ENCODE data around the gene UNC79. TPM values are rescaled to one million over a fixed set of nuclear protein-coding genes. Genes with fewer than 3 reads are reported as not detected.

Gene UNC79
- total RNA-seq, 1 donor from 2014 or later, result 0.25 TPM

DNA sequence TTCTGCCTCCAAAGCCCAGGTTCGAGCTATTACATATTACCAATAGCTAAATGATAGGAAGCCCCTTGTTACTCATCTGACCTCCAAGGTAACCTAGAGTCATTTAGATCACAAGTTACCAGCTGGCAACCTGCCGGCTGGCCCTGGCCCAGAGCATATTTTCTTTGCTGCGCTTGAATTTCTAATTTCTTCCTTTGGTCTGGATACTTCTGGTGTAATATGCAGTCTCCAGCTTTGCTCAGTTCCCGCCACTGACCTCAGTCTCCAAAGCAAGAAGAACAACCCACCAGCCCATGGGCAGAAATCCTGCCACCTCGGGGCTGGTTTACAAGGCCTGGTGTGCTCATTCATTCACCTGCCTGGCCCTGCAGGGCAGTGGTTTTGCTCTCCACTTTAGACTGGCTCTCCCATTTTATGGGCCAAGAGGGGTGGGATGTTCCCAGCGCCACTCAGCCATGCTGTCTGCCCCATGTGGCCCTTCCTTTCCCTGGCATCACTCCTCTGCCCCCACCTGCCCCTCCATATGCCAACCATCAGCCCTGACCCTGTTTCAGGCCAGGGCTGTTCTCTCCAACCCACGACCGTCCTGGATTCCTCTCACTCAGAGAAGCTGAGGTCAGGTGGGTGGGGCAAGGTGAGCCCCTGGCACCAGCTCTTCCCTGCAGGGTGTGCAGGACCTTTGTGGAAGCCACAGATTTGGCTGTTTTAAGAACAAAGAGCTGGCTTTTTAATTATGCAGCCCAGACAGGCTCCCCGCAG, 281.5 kb downstream of the UNC79 start:
- H3K4me3 ChIP-seq, result no peak overlapping the region
- no peak for DNase-seq
- H3K36me3 ChIP-seq, result no peaks in the 10 kb centered on the region
- H3K27ac ChIP-seq (replicated peaks), result no peak overlapping the region
- TF ChIP-seq CTCF (IDR thresholded peaks at IDR 0.05; ENCODE audit: borderline replicate concordance), result no peak
- peaks cover 6% of the 10 kb centered on the region for H3K4me1 ChIP-seq
- H3K9me3 ChIP-seq (replicated peaks), result no peaks in the 10 kb centered on the region
- H3K27me3 ChIP-seq (ENCODE audit: low read depth), result peaks cover 38% of the 10 kb centered on the region
- intact Hi-C loops (cut with micrococcal nuclease), result no loop called here

DNA sequence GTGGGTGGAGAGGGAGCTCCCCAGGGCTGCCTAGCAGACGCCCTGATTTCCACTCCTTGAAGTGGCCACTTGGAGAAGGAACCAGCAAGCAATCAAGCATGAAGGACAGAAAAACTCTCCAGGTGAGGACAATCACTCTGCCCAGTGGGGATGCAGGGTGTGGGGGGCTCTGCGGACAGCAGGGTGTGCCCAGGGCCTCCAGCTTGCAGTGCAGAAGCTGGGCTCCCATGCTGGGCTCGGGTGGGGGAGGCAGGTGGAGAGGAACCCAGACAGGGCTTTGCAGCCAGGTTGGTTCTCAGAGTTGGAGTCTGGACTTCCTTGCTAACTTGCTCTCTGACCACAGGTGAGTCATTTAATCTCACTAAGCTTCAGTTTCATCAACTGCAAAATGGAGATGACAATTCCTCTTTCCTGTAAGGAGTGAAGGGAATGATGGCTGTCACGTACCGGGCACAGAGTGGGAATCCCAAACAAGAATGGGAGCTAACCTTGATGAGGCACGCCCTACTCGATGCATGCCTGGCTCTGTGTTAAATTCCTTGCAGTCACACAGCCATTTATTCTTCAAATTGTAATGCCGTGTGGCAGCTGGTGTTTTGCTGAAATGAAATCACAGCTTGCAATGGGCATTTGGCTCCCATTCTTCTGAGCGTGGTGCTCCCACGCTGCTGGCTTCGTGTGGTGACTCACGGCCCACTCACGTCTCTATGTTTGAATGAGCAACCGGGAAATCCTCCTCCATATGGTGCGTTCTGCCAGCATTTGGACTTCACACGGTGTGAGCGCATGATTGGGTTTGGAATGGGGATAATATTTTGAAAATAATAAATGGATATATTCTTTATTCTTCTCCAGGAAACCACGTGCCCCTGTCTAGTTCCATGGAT, 282.3 kb downstream of the UNC79 start:
- no peak for TF ChIP-seq CTCF (IDR thresholded peaks at IDR 0.05; ENCODE audit: borderline replicate concordance)

GRCh38 chr14:93713726-93714405, 283.1 kb downstream of the UNC79 start:
- DNase-seq, result no peak
- intact Hi-C loops (cut with micrococcal nuclease), result no loop called here

More for the DNA sequence above, 282.3 kb downstream of the UNC79 start:
- H3K27ac ChIP-seq (replicated peaks), result no peak overlapping the region
- H3K9me3 ChIP-seq (replicated peaks), result no peaks in the 10 kb centered on the region
- no peaks in the 10 kb centered on the region for H3K36me3 ChIP-seq
- peaks cover 40% of the 10 kb centered on the region for H3K27me3 ChIP-seq (ENCODE audit: low read depth)
- intact Hi-C loops (cut with micrococcal nuclease), result no loop called here
- no peak for DNase-seq
- no peak overlapping the region for H3K4me3 ChIP-seq
- H3K4me1 ChIP-seq, result peaks cover 6% of the 10 kb centered on the region

GRCh38 chr14:93714605-93715004, 283.9 kb downstream of the UNC79 start:
- Histone ChIP-seq H3K4me1 (no peaks in the 10 kb centered on the region), H3K27ac (replicated peaks) (no peak overlapping the region), H3K9me3 (replicated peaks) (no peaks in the 10 kb centered on the region), H3K36me3 (no peaks in the 10 kb centered on the region), H3K4me3 (no peak overlapping the region), H3K27me3 (ENCODE audit: low read depth) (peaks cover 40% of the 10 kb centered on the region)
- no peak for DNase-seq
- intact Hi-C loops (cut with micrococcal nuclease), result no loop called here
- TF ChIP-seq CTCF (IDR thresholded peaks at IDR 0.05; ENCODE audit: borderline replicate concordance), result no peak

More at GRCh38 chr14:93713726-93714405, 283.1 kb downstream of the UNC79 start:
- Histone ChIP-seq H3K9me3 (replicated peaks) (no peaks in the 10 kb centered on the region), H3K27ac (replicated peaks) (no peak overlapping the region), H3K36me3 (no peaks in the 10 kb centered on the region), H3K4me3 (no peak overlapping the region), H3K4me1 (peaks cover under 1% of the 10 kb centered on the region), H3K27me3 (ENCODE audit: low read depth) (peaks cover 40% of the 10 kb centered on the region)
- TF ChIP-seq CTCF (IDR thresholded peaks at IDR 0.05; ENCODE audit: borderline replicate concordance), result no peak

DNA sequence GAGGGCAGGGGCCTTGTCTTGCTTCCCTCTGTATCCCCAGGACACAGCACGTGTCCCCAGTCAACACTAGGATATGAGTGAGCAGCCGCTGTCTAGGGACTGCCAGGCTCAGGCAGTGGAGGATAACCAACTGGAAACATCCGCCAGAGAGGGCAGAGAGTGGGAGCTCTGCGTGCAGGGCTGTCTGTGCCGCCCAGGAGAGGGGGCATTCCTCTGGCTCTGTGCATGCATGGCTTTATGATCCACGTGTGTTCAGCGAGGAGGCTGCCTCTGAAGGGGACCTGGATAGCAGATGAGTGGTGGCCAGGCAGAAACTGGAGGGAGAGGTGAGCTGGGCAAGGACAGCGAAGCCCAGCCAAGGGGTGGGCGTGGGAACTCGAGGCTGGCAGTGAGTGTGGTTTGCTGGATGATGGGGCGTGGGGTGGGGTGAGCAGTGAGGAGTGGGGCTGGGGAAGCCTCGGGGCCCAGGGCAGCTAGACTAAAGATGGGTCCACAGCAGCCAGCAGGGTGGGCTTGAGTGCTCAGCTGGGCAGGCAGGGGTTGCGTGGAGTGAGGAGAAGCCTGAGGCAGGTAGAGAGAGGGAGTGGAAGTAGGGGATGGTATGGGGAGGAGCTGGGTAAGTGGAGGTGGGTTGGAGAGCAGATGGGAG, 284.7 kb downstream of the UNC79 start:
- Histone ChIP-seq H3K27me3 (ENCODE audit: low read depth) (peaks cover 40% of the 10 kb centered on the region), H3K36me3 (no peaks in the 10 kb centered on the region), H3K27ac (replicated peaks) (no peak overlapping the region), H3K9me3 (replicated peaks) (no peaks in the 10 kb centered on the region), H3K4me1 (no peaks in the 10 kb centered on the region), H3K4me3 (no peak overlapping the region)
- intact Hi-C loops (cut with micrococcal nuclease), result no loop called here
- DNase-seq, result no peak
- no peak for TF ChIP-seq CTCF (IDR thresholded peaks at IDR 0.05; ENCODE audit: borderline replicate concordance)

Measured in left ventricle myocardium inferior (tissue), 1 donor.